Measurements from ENCODE around the gene PDZRN4. TPM values are rescaled to one million over a fixed set of nuclear protein-coding genes. Genes with fewer than 3 reads are reported as not detected.
"Not testable (repeated sequence)": the region's sequence is repeated elsewhere in the genome, so short reads cannot be mapped to it uniquely, and the experiment has no call there.

The PDZRN4 gene
- total RNA-seq, 1 donor from 2014 or later: 2.3 TPM

DNA sequence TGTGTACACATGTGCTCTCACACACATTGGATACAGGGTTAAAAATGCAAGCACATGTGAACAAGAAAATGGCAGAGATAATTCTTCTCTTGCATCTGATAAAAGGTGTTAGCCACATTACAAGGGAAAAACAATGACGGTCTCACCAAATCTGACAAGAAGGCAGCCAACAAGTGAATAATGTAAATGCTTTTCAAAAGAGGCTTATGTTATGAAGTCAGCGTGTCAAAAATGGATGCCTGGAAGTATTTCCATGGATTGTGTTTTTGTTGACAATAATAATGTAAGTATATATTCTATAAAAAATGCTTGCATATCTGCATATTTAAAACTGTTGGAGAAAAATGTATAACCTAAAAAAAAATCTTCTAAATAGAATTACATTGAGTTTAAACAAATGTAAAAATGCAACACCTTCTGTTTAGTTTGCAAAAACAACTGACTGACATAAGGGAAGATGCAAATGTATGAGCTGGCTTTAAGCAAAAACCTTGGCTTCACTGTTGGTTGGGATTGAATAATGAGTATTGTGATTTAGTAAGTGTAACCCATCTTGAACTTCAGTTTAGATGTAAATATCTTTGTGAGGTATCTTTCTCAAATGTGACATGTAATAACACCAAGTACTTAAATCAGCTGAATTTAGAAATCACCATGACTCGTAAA is 424.9 kb downstream of the PDZRN4 start:
- no peak for TF ChIP-seq CTCF (conservative IDR thresholded peaks at IDR 0.05)
- Mint-ChIP-seq H3K4me3 (no peak overlapping the region), H3K27me3 (no peaks in the 10 kb centered on the region), H3K9me3 (peaks cover 7% of the 10 kb centered on the region), H3K4me1 (ENCODE audit: unreplicated experiment) (no peaks in the 10 kb centered on the region), H3K36me3 (no peaks in the 10 kb centered on the region), H3K27ac (no peak overlapping the region)
- DNase-seq (ENCODE audit: extremely low spot score, unreplicated experiment): no peak

- not testable (repeated sequence) for DNase-seq (ENCODE audit: extremely low spot score, unreplicated experiment); H3K4me1 Mint-ChIP-seq (ENCODE audit: unreplicated experiment); H3K27ac Mint-ChIP-seq; H3K36me3 Mint-ChIP-seq; H3K4me3 Mint-ChIP-seq; H3K9me3 Mint-ChIP-seq; H3K27me3 Mint-ChIP-seq
Measured at GRCh38 chr12:41615174-41615573, 427.1 kb downstream of the PDZRN4 start.

DNA sequence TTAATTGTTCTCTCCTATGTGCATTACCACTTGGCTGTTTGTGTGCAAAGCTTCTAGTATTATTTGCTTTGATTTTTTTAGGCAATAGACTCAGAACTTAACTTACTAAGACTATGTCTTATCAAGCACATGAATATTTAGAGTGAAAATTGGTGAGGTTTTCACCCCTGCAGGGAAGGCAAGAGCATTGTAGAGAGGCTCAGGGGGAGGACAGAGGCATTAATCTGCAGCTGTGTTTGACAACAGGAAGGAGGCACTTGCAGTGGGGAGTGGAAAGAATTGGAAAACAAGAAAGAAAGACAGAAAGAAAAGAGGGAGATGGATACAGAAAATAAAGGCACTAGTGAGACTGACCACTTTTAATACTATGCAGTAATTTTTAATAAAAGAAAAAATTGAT is 431.6 kb downstream of the PDZRN4 start:
- peaks cover 7% of the 10 kb centered on the region for H3K4me1 Mint-ChIP-seq (ENCODE audit: unreplicated experiment)
- no peaks in the 10 kb centered on the region for H3K27me3 Mint-ChIP-seq
- no peak for DNase-seq (ENCODE audit: extremely low spot score, unreplicated experiment)
- no peak overlapping the region for H3K4me3 Mint-ChIP-seq
- H3K9me3 Mint-ChIP-seq: peaks cover 3% of the 10 kb centered on the region
- H3K36me3 Mint-ChIP-seq: no peaks in the 10 kb centered on the region
- no peak for TF ChIP-seq CTCF (conservative IDR thresholded peaks at IDR 0.05)
- H3K27ac Mint-ChIP-seq: no peak overlapping the region

DNA sequence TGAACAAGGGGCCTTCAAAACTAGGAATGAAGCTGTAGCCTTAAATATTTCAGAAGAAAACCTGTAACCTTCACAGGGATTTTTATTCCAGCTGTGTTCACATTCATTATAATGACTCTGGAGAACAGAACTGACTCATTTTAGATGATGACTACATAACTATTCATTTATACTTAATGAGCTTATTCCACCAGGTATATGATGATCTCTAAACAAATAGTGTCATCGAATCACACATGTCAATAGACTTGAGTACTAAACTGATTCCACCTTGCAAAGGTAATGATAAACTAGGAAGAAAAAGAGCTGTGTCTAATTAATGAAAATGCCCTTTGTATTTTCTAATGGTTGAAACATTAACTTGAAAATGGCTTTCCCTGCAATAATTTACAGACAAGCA is 433.2 kb downstream of the PDZRN4 start:
- no peak for TF ChIP-seq CTCF (conservative IDR thresholded peaks at IDR 0.05)
- Mint-ChIP-seq H3K27ac (no peak overlapping the region), H3K4me1 (ENCODE audit: unreplicated experiment) (peaks cover 7% of the 10 kb centered on the region), H3K4me3 (no peak overlapping the region), H3K36me3 (no peaks in the 10 kb centered on the region), H3K9me3 (no peaks in the 10 kb centered on the region), H3K27me3 (no peaks in the 10 kb centered on the region)
- DNase-seq (ENCODE audit: extremely low spot score, unreplicated experiment): no peak
